GM18502 (cell line): ENCODE data around the gene MIB1.
A peak's percentile ranks its signal among the peaks of the same experiment; 100 is the strongest.
"Not testable (repeated sequence)": the region's sequence is repeated elsewhere in the genome, so short reads cannot be mapped to it uniquely, and the experiment has no call there.

Source experiments
- ATAC-seq: cut with Tn5 transposase; IDR thresholded peaks from one replicate; pipeline ENCODE4 v1.9.1; 2021; ENCODE audit warnings: mild to moderate bottlenecking; ENCODE audit not compliant: unreplicated experiment, poor library complexity

MIB1 gene

DNA sequence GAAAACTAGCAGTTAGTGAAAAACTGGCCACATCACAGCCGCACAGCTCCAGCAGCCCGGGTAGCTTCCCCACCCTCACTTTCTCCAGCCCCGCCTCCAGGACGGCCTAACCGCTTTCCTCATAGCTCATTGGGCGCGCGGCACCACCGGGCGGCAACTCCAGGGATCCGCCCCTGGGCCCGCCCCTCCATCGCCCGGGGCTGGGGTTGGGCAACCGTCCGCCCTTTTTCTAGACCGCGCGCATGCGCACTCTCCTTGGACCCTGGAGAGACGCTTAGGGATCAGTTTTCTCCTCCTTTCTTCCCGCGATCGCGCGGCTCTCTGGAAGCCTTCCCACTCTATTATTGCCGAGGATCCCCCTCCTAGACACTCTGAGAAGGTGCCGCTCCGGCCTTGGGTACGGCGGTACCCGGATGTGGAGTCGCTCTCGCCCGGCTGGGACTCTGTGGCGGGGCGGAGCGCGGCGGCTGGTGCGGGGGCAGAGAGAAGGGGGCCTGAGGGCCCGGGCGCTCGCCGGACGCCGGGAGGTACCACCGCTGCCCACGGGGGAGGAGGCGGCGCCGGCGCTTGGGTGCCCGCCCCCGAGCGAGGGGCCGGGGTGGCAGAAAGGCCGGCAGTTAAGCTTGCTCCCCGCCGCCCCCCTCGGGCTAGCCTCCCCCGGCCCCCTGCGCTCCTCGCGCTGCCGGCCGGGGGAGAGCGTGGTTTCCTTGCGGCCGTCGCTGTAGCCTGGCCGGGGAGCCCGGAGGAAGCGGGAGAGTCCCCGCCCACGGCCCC, at the start of gene MIB1:
MIB1 (plus strand) TSS at position 255 of the 774 bp plus-strand sequence. CDS start 792 bp downstream, outside the sequence.
- peak; percentile 97 for ATAC-seq

DNA sequence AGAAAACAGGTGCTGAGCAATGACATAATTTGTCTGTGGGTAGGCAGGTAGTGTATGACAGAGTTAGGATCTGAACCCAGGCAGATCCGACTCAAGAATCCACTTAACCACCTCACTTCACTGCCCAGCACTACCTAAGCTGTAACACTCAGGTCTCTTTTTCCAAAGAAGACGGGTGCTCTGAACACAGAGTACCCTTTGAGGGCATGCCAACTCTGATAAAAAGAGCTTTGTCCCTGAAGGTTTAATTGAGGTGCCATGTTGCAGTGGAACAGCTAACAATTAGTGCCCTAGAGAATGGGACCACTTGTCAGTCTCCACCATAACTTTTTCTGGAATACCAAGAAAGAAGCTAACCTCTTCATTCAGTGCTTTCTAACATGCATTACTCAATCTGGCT, 47.3 kb upstream of the MIB1 start:
- no peak for ATAC-seq

DNA sequence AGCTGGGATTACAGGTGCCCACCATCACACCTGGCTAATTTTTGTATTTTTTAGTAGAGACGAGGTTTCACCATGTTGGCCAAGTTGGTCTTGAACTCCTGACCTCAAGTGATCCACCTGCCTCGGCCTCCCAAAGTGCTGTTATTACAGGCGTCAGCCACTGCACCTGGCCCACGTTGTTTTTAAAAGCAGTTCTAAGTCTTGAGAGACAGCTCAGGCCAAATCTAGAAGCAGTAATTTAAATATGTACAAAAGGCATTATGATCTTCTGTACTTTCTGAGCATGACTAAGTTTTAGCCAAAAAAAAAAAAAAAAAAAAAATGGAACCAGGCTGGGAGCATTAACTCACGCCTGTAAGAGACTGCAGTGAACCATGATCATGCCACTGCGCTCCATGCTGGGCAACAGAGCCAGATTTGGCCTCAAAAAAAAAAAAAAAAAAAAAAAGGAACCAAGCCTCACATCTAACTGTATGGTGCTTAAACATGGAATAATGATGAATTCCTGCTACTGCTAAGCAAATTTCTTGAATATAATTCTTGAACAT, 40.0 kb upstream of the MIB1 start:
- ATAC-seq, result no peak

DNA sequence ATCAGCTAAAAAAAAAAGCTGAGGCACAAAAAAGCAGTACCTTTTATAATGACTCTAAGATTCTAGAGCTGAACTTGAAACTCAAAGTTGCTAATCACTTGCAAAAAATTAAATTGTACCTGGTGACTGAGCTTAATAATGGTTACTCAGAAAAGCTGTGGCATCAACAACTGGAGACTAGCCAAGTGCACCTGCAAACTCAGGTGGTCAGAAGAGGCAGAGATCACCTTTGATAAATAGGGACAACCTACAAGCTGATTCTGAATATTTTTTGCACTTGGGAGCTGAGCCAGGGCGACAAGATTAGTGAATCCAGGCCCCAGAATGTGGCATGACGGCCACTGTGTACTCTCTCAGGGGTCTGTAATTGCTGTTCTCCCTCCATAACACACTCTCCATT, 39.0 kb upstream of the MIB1 start:
- ATAC-seq, result no peak

DNA sequence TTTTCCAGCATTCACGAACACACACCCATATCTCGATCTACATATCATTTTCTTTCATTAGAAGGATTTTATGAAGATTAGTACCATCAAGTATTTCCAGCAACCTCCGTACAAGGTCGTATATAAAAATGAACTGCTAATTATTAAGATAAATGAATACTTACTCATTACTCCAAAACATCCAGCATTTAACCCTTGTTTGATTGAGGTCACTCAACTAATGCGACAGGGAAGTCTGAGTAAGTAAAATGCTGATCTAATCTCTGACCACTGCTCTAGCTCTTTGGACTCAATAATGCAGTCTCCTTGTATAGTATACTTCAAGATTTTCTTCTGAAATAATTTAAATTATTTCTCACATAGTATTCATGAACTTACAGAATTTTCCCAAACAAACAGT, 38.0 kb upstream of the MIB1 start:
- ATAC-seq, result no peak

DNA sequence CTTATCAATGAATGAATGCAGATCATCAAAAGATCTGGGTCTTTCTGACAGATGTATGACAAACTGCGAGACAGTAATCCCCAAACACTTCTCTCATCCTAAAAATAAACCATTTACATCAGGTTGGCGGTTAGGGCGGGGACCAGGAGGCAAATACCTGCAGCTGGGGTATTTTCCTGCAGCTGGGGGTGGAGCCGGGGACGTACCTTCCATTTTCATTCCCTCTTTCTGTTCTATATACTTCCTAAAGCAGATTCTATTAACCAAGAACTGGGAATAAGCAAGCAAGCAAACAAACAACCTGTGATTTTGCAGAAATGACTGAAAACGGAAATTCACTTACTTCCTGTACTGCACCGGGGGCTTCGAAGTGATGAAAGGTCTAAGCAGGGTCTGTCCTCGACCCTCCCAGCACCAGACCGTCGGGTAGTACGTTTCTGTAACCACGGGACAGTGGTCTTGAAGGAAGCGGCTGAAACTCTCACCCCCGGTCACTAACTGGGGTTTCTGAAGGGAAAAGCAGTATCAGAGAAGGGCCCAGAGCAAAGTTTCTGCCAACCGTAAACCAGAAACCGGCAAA, 37.3 kb upstream of the MIB1 start:
- ATAC-seq, result no peak

DNA sequence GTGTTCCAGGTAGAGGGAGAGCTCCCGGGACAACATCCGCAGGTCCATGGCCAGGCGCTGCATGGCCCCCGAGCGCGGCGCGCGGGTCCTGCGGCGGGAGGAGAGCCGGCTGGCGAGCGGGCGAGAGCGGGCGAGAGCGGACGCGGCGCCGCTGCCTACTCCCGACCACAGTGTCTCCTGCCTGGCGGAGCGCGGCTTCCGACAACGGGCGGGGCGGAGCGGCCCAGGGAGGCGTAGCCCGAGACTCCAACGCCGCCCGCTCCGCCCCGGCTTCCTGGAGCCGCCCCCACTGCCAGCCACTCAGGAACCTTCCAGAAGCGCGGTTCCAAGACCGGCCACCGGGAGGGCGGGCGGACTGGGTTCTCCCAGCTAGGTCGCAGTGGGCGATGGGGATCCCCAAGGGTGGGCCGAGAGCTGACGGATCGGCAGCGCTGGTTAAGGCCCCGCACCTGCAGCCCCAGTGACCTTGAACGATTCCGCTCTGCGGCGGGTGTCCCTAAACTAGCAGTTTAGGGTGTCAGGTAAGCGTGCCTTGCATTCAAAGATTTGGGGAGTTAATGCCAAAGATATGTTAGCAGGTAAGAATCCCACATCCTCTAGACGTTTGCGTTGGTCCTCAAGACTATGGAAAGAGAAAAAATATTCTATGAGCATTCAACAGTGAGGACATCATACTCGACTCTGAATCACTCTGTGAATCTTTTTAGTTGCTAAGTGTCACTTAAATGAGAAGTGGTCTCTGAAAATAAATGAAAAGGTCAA, 35.8 kb upstream of the MIB1 start, which contains the start of gene ABHD3:
ABHD3 (minus strand) TSS at position 172 of the 762 bp plus-strand sequence; CDS start at position 63, 109 bp downstream.
- ATAC-seq, result peak; percentile 94

DNA sequence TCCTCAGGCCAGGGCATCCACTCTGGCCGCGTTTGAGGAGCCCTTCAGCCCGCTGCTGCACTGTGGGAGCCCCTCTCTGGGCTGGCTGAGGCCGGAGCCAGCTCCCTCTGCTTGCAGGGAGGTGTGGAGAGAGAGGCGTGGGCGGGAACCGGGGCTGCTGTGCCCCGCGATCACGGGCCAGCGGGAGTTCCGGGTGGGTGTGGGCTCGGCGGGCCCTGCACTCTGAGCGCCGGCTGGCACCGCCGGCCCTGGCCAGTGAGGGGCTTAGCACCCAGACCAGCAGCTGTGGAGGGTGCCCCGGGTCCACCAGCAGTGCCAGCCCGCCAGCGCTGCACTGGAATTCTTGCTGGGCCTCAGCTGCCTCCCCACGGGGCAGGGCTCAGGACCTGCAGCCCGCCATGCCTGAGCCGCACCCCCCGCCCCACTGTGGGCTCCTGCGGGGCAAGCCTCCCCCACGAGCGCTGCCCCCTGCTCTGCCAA, 34.2 kb upstream of the MIB1 start:
- ATAC-seq, result no peak

DNA sequence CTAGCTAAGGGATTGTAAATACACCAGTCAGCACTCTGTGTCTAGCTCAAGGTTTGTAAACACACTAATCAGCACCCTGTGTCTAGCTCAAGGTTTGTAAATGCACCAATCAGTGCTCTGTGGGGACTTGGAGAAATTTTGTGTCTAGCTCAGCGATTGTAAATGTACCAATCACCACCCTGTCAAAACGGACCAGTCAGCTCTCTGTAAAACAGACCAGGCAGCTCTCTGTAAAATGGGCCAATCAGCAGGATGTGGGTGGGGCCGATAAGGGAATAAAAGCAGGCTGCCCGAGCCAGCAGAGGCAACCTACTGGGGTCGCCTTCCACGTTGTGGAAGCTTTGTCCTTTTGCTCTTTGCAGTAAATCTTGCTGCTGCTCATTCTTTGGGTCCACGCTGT, 33.5 kb upstream of the MIB1 start:
- not testable (repeated sequence) for ATAC-seq

DNA sequence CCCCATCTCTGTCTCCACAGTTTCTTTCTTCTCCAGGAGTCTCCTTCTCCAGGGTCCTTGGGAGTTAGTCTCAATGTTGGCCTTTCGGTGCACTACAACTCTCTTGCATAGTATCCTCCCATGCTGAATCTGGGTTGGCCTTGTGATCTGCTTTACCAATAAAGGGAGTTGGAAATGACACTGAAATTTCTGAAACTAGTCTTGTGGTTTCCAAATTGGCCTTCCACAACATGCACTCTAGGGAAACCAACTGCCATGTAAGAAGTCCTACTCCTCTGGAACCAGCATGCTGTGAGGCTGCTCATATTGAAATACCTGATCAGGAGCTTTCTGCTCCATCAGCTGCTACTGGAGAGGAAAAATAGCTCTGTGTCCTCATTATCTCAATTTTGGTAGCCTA, 26.1 kb upstream of the MIB1 start:
- no peak for ATAC-seq

DNA sequence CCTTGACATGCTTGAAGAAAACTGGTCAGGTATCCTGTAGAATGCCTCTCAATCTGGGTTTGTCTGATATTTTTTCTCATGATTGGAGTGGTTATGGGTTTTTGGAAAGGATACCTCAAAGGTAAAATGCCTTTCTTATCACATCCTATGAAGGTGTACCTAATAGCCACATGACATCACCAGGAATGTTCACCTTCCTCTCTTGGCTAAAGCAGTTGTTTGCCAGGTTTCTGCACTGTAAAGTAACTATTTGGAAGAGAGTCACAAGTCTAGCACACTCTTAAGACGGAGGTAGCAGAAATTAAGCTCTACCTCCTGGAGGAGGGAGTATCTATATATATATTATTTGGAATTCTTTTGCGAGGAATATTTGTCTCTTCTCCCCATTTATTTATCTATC, 17.9 kb upstream of the MIB1 start:
- ATAC-seq, result no peak

DNA sequence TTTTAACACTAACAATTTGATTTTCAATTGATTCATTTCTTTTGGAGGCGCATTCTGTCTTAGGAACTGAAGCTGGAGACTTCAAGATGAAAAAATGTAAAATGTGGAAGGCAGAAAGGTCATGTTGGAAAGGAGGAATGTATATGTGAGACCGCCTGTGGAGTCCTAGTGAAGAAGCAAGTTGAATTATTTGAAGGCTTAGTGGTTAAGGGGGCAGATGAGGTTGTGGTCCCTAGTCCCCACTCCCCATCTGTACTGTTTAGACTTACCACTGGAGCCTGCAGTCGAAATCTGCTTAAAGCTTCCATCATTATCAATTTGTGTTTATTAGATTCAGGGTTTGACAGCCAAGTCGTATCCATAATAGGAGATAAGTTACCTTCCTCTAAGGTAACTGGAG, 15.4 kb upstream of the MIB1 start:
- no peak for ATAC-seq

DNA sequence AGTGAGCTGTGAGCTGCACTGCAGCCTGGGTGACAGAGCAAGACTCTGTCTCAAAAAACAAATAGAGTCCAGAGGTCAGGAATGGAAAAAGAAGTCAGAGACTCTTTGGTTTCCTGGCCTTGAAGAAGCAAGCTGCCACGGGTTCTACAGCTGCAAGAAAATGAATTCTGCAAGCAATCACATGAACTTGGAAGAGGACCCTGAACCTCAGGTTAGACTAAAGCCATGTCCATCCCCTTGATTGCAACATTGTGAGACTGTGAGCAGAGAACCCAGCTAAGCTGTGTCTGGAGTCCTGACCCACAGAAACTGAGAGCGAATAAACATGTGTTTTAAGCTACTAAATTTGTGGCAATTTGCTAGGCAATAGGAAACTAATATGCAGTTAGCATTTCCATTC, 12.9 kb upstream of the MIB1 start:
- no peak for ATAC-seq

DNA sequence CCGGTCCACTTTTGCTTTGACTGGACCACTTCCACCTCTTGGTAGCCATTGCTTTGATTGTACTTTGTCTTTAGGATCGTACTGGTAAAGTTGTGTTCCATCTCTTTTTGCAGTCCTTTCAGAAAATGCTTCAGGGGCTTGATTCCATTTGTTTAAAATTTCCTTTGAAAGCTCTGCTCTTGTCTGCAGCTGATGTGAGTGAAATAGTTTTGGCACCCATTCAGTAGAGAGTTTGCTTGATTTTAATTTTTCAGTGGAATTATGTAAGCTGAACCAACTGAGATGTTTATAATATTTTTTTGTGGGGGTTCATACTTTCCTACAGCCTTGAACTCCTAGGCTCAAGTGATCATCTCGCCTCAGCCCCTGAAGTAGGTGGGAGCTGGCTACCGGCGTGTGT, 7.6 kb upstream of the MIB1 start:
- no peak for ATAC-seq

DNA sequence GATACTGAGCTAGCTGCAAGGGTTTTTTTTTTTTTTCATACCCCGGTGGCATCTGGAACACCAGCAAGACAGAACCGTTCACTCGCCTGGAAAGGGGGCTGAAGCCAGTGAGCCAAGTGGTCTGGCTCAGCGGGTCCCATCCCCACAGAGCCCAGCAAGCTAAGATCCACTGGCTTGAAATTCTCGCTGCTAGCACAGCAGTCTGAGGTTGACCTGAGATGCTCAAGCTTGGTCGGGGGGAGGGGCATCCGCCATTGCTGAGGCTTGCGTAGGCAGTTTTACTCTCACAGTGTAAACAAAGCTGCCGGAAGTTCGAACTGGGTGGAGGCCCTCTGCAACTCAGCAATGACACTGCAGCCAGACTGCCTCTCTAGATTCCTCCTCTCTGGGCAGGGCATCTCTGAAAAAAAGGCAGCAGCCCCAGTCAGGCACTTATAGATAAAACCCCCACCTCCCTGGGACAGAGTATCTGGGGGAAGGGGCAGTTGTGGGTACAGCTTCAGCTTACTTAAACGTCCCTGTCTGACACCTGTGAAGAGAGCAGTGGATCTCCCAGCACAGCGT, 5.1 kb upstream of the MIB1 start:
- no peak for ATAC-seq

DNA sequence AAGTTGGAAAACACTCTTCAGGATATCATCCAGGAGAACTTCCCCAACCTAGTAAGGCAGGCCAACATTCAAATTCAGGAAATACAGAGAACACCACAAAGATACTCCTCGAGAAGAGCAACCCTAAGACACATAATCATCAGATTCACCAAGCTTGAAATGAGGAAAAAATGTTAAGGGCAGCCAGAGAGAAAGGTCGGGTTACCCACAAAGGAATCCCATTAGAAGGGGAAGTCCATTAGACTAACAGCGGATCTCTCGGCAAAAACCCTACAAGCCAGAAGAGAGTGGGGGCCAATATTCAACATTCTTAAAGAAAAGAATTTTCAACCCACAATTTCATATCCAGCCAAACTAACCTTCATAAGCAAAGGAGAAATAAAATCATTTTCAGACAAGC, 3.7 kb upstream of the MIB1 start:
- ATAC-seq, result not testable (repeated sequence)

DNA sequence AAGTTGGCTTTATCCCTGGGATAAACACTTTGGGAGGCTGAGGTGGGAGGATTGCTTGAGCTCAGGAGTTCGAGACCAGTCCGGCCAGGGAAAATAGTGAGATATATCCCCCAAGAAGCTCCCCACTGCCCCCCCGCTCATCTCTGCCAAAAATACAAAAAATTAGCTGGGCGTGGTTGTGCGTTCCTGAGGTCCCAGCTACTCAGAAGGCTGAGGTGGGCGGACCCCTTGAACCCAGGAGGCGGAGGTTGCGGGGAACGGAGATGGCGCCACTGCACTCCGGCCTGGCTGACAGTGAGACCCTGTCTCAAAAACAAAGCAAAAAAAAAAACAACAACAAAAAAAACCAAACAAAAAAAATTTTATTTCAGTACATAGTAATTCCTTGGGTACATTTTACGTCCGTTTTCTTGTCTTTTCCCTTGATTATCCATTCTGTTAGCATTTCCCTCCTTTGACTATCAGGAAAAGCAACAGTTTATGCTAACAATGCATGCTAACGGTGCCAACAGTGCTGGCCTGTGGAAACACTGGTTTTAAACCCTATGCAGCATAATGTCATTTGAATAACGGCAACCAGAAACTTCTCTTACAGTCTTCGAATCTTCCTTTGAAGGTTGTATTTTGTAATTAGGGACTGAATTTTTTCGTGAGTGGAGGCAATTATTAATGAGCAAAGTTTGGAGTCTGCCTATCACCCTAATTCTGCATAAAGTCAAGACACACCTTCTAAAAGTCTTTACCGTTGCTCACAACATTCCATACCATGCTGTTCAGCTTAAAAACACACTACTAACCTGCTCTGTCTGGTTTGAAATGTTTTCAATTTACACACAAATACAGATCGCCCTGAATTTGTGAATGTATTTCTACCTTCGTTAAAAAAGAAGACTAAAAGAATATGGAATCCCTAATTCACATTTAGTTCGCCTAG, 721 bp upstream of the MIB1 start:
- ATAC-seq, result peak; percentile 17

DNA sequence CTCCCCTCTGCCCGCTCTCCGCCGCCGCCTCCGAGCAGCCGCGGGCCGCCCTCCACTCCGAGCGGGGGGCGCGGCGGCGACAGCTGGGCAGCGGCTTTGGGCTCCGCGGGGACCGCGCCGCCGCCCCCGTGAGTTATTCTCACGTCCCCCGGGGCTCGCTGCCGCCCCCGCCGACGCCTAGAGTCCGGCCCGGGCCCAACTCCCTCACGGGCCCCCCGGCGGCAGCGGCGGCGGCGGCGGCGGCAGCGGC, 645 bp downstream of the MIB1 start:
- no peak for ATAC-seq

DNA sequence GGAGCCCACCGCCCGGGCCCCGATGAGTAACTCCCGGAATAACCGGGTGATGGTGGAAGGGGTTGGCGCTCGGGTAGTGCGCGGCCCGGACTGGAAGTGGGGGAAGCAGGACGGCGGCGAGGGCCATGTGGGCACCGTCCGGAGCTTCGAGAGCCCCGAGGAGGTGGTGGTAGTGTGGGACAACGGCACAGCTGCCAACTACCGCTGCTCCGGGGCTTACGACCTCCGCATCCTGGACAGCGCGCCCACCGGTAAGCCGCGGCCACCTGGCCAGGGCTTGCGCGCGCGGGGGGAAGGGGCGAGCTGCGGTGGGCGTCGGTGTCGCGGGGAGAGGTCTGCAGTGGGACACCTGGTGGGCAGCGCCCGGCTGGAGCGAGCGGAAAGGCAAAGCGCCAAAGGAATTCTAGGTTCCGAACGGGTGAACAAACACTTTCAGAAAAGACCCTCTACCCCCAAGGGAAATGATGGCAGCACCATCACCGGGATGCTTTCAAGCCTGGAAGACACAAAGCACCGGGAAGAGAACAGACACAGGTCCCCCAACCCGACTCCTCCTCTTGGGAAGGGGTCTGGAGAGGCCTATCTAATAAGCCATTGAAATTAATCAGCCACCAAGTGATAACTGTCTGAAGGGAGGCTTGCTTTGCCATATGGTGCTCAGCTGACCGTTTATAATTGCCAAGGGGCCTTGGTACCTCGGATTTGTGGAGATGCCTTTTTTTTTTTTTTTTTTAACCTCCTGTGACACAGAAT, 1.1 kb downstream of the MIB1 start:
- peak; percentile 23 for ATAC-seq
